Measurements from ENCODE around the gene TRABD2A.
"Not testable (repeated sequence)": the region's sequence is repeated elsewhere in the genome, so short reads cannot be mapped to it uniquely, and the experiment has no call there.

Gene TRABD2A

DNA sequence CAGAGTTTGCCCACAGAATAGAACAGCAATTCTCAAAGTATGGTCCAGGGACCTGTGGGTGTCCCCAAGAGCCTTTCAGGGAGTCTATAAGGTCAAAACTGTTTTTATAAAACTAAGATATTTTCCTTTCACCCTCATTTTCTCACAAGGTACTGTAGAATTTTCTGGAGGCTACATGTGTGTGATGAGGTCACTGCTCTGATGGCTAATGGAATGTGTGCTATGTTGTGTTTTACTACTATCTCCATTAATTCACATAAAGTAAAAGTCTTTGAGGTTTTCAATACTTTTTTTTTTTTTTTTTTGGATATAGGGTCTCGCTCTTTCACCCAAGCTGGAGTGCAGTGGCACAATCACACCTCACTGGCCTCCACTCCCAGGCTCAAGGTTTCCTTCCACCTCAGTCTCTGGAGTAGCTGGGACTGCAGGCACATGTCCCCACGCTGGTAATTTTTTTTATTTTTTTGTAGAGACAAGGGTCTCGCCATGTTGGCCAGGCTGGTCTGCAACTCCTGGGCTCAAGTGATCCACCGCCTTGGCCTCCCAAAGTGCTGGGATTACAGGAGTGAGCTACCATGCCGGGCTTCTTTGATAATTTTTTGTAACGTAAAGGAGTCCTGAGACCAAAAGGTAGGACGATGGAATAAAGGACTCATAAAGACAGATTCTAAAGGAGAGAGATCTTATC lies 1.8 kb downstream of the TRABD2A start:
- no peak for DNase-seq

GRCh38 chr2:84878459-84878858 lies 2.4 kb downstream of the TRABD2A start:
- DNase-seq: no peak

- no peak for DNase-seq
Measured at GRCh38 chr2:84876369-84876768, 4.5 kb downstream of the TRABD2A start.

DNA sequence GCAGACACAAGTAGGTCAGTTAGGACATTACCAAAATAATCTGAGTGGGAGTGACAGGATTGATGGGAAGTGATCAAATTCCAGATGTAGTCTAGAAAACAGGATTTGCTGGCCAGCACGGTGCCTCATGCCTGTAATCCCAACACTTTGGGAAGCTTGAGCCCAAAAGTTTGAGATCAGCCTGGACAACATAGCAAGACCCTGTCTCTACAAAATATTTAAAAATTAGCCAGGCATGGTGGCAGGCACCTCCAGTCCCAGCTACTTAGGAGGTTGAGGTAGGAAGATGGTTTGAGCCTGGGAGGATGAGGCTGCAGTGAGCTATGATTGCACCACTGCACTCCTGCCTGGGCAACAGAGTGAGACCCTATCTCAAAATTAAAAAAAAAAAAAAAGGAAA lies 5.3 kb downstream of the TRABD2A start:
- not testable (repeated sequence) for DNase-seq

- no peak for DNase-seq
Measured at GRCh38 chr2:84875213-84875560, 5.7 kb downstream of the TRABD2A start.

GRCh38 chr2:84874381-84875212 lies 6.3 kb downstream of the TRABD2A start:
- no peak for DNase-seq

GRCh38 chr2:84873350-84873749 lies 7.5 kb downstream of the TRABD2A start:
- DNase-seq: no peak

DNA sequence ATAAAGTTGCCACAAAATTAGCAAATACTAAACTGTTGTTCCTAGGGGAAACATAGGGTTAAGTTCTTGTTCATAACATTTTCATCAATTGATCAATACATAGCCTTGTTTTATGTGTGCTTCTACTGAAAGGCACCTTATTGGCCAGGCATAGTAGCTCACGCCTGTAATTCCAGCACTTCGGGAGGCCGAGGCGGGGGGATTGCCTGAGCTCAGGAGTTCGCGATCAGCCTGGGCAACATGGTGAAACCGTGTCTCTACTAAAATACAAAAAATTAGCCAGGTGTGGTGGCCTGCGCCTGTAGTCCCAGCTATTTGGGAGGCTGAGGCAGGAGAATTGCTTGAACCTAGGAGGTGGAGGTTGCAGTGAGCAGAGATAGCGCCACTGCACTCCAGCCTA lies 8.2 kb downstream of the TRABD2A start:
- DNase-seq: not testable (repeated sequence)

- DNase-seq: no peak
Measured at GRCh38 chr2:84870306-84870705, 10.6 kb downstream of the TRABD2A start.

GRCh38 chr2:84868327-84868726 lies 12.6 kb downstream of the TRABD2A start:
- DNase-seq: not testable (repeated sequence)

DNA sequence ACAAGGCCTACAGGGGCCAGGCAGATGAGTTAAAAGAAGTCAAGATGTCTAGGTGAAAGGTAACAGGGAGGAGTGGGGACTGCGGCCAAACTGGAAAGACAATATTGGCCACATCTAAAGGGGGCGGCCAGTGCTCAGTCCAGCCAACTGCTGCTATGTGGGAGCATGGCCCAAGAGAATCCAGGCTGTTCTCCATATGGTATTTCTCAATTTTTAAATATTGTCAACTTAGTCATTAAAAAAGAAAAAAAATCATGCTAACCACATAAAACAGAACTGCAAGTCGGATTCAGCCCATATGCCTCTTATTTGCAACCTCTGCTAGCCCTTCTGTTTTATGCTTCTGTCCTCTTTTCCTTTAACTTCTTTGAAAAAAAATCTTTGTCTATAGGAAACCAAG lies 14.8 kb downstream of the TRABD2A start:
- DNase-seq: no peak

DNA sequence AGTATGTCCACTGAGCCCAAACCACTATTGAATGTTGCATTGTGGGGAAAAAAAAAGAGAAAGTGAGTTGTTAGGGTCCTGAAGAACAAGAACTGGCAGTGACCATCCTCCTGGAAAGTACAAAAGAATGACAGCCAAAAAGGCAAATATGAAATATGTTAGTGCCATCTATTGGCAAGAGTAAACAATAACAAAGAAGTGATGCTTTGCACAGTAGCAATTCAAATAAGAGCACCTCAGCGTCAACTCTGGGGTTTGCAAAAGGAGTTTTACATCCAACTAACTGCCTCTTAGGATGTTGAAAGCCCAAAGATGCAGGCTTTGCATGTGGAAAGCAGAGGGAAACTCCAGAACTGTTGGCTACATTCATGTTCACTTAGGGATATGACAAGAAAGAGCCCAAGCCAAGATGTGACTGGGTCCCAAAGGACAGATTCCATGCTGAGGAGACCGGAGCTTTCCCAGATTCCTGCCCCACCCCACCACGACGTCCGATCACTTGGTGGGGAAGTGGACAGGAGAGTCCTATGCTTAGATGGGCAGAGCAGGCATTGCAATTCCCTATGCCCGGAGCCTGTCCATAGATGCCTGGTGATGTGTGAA lies 15.6 kb downstream of the TRABD2A start:
- peak in 1 of 2 experiments; percentile 25 for DNase-seq

- DNase-seq: no peak
Measured at GRCh38 chr2:84862006-84862405, 18.9 kb downstream of the TRABD2A start.

DNA sequence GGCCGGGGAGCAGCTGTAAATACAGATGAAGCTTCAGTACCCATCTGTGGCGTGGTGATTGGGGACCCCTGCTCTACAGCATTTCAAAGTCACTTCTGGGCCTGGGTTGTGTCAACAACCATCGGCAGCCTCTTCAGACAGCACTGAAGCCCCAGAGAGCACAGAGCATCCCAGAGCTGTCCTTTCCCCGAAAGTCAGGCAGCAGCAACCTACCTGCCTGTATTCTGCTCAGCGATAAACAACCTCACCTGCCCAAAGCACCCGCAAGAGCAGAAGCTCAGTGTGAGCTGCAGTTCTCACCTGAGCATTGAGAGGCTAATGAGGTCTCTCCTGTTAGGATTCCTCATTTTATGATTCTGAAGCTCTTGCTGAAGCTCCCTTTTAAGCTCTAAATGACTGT lies 19.3 kb downstream of the TRABD2A start:
- no peak for DNase-seq

GRCh38 chr2:84858937-84859336 lies 21.9 kb downstream of the TRABD2A start:
- no peak for DNase-seq

DNA sequence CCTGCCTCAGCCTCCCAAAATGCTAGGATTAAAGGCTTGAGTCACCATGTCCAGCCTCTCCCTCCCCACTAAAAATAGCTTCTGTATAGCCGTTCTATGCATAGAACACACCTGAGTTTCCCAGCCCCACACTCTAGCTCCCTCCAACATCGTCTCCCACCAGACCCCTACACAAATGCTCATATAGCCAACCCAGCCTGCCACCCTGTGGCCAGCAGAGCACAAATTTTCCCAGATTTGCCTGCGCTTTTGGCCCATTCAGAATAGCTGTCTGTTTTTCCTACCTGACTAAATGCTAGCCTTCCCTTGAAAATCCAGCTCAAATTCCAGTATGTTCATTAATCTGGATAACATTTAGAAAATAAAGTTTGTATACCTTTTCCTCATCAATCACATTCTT lies 22.8 kb downstream of the TRABD2A start:
- peak in 1 of 2 experiments; percentile 14 for DNase-seq

- no peak for DNase-seq
Measured at GRCh38 chr2:84857566-84857965, 23.3 kb downstream of the TRABD2A start.

DNA sequence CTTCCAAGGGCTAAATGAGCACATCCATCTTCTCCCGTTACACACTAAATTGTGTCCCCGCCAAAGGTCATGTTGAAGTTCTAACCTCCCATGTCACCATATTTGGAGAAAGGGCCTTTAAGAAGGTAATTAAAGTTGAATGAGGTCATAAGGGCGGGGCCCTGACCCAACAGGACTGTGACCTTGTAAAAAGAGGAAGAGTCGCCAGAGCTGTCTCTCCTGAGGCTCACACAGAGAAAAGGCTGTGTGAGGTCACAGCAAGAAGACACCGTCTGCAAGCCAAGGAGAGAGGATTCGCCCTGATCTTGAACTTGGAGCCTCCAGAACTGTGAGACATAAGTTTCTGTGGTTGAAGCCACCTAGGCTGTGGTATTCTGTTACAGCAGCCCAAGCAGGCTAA lies 24.1 kb downstream of the TRABD2A start:
- DNase-seq: no peak

- no peak for DNase-seq
Measured at GRCh38 chr2:84855731-84856130, 25.2 kb downstream of the TRABD2A start.

DNA sequence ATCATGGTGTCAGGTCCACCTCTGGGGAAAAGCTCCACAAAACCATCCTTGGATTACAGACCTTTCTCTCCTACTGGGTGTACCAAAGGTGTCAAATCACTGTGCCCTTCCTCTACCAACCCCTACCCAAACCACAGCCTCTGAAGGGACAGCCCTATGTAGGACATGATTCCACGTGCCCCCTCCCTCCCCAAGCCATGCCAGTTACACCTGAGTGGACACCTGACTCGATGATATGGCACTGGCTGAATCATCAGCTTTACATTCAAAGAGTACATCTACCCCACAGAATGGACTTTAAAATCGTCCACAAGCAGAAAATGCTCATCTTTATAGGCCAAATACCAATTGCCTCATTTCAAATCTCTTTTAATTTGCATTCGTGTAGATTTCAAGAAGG lies 26.0 kb downstream of the TRABD2A start:
- no peak for DNase-seq

GRCh38 chr2:84851876-84852275 lies 29.0 kb downstream of the TRABD2A start:
- DNase-seq: no peak

- DNase-seq: no peak
Measured at GRCh38 chr2:84850471-84850870, 30.4 kb downstream of the TRABD2A start.

DNA sequence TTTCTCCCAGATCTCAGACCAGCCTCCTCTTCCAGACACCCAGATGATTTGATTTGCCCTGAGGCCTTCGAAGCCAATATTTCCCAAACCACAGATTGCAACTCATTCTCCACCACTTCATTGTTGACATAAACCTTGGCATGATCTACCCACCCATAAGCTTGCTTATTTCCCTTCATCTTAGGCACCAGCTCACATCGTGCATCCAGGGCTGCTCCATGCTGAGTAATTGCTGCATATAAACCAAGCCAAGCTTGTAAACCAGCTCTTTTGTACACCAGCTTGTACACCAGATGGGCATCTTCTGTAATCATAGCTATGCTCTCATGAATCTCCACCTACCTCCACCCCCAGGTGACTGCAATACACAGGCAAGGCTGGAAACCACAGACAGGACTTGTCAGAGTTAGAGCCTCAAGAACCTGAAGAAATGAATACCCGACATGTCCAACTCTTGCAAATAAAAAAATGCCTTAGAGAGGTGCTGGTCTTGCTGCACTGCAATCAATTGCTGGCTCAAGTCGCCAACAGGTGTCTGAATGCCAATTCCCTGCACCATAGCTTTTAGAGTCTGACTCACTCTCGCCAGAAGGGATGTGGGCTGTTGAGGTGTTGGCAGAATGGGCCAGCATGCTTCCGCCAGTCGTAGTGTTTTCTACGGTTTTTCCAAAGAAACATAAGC lies 31.5 kb downstream of the TRABD2A start:
- DNase-seq: no peak

Measured in NCI-H526 (cell line).